Hepatocyte (in vitro differentiated cells): ENCODE data around the gene MAP10. TPM values are rescaled to one million over a fixed set of nuclear protein-coding genes. Genes with fewer than 3 reads are reported as not detected.
"Not testable (repeated sequence)": the region's sequence is repeated elsewhere in the genome, so short reads cannot be mapped to it uniquely, and the experiment has no call there.

ENCODE experiments used
- DNase-seq: peaks from one replicate; pipeline ENCODE4 v3.0.0-alpha.2; 2016; ENCODE audit warnings: low spot score
- H2AFZ ChIP-seq: fragments of 200-600 bp; sonication (generic); 2 replicates; pipeline ENCODE4 v1.6.0; 2016; ENCODE audit warnings: antibody characterized with exemption, mild to moderate bottlenecking
- H3K27ac ChIP-seq: fragments of 200-600 bp; sonication (generic); 2 replicates; pipeline ENCODE4 v1.5.1; 2016; ENCODE audit warnings: mild to moderate bottlenecking
- H3K27me3 ChIP-seq: fragments of 200-600 bp; sonication (generic); 2 replicates; pipeline ENCODE4 v1.6.1; 2016
- H3K36me3 ChIP-seq: fragments of 200-600 bp; sonication (generic); replicated peaks from 2 replicates; pipeline ENCODE4 v1.5.1; 2016; ENCODE audit warnings: low read depth; ENCODE audit not compliant: insufficient read depth
- H3K4me1 ChIP-seq: fragments of 200-600 bp; sonication (generic); 2 replicates; pipeline ENCODE4 v1.5.1; 2016; ENCODE audit warnings: mild to moderate bottlenecking, moderate library complexity; ENCODE audit not compliant: insufficient read depth
- H3K4me2 ChIP-seq: fragments of 200-600 bp; sonication (generic); 2 replicates; pipeline ENCODE4 v1.6.0; 2016
- H3K4me3 ChIP-seq: fragments of 200-600 bp; sonication (generic); 2 replicates; pipeline ENCODE4 v1.5.1; 2016; ENCODE audit warnings: mild to moderate bottlenecking
- H3K79me2 ChIP-seq: fragments of 200-600 bp; sonication (generic); 2 replicates; pipeline ENCODE4 v1.6.0; 2017; ENCODE audit warnings: mild to moderate bottlenecking
- H3K9me2 ChIP-seq: fragments of 200-600 bp; sonication (generic); replicated peaks from 2 replicates; pipeline ENCODE4 v1.6.0; 2017; ENCODE audit warnings: mild to moderate bottlenecking; ENCODE audit not compliant: insufficient read depth
- H3K9me3 ChIP-seq: fragments of 200-600 bp; sonication (generic); 2 replicates; pipeline ENCODE4 v1.5.1; 2016; ENCODE audit warnings: low read depth, mild to moderate bottlenecking
- H4K20me1 ChIP-seq: fragments of 200-600 bp; sonication (generic); 2 replicates; pipeline ENCODE4 v1.6.0; 2016; ENCODE audit warnings: mild to moderate bottlenecking; ENCODE audit not compliant: insufficient read depth, poor library complexity, severe bottlenecking
- EZH2 ChIP-seq: fragments of 200-600 bp; sonication (generic); IDR thresholded peaks from 2 replicates; pipeline ENCODE4 v1.6.1; 2016; ENCODE audit warnings: antibody characterized with exemption, mild to moderate bottlenecking, borderline replicate concordance
- EZH2phosphoT487 ChIP-seq: fragments of 200-600 bp; sonication (generic); IDR thresholded peaks from one replicate; pipeline ENCODE4 v1.6.1; 2018; ENCODE audit warnings: antibody characterized with exemption, mild to moderate bottlenecking, low read depth, moderate library complexity; ENCODE audit not compliant: unreplicated experiment, severe bottlenecking
- WGBS: methylation state at CpG from one replicate; pipeline ENCODE4 v1.1.6; 2016; ENCODE audit warnings: low lambda C conversion rate; ENCODE audit errors: missing lambda C conversion rate; 5-methylcytosine and 5-hydroxymethylcytosine counted together
- polyA plus RNA-seq: library from polyadenylated mRNA; unstranded; fragments of >200 nt; fragmentation: Nextera tagmentation; extraction: Ambion mirVana; gene quantifications from 2 replicates; pipeline ENCODE4 v1.2.1, GENCODE V29; 2016
- total RNA-seq: library from RNA; depleted of rRNA; stranded (reverse); fragments of >200 nt; gene quantifications from 2 replicates; pipeline ENCODE4 v1.2.3, GENCODE V29; 2014
- TF ChIP-seq, protein P1 (sequence below): fragments of 200-600 bp; sonication (generic); IDR thresholded peaks from 2 replicates; pipeline ENCODE4 v1.5.1; 2016; ENCODE audit warnings: antibody characterized with exemption, mild to moderate bottlenecking; ENCODE audit not compliant: poor library complexity

MAP10 gene
- total and polyA plus RNA-seq, 2 experiments from 2014 or later = 2.1 to 5.7 TPM

DNA sequence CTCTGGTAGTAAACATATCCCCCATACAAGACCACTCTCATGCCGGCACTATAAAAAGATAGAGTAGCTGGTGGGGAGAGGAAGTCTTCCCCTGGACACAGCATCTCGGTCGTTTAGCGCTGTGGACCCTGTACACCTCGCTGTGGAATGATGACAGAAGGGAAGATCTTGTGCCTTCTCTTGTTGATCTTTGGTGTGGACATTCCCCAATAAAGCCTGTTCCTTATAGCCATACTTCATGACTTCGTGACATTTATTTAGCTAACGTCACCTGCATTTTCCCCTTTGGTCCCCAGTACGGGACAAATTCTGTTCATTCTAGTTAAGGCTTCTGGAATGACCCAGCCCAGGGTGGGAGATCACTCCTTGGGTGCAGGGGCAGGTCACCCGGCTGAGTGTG lies 24.9 kb upstream of the MAP10 start:
- WGBS = 92% methylated on average over 9 of the region's 9 CpGs
- no peaks in the 10 kb centered on the region for H3K27me3 ChIP-seq
- H4K20me1 ChIP-seq = no peaks in the 10 kb centered on the region
- no peak overlapping the region for H3K4me3 ChIP-seq
- TF ChIP-seq EZH2 (no peak), EZH2phosphoT487 (no peak)
- TF ChIP-seq, protein P1, sequence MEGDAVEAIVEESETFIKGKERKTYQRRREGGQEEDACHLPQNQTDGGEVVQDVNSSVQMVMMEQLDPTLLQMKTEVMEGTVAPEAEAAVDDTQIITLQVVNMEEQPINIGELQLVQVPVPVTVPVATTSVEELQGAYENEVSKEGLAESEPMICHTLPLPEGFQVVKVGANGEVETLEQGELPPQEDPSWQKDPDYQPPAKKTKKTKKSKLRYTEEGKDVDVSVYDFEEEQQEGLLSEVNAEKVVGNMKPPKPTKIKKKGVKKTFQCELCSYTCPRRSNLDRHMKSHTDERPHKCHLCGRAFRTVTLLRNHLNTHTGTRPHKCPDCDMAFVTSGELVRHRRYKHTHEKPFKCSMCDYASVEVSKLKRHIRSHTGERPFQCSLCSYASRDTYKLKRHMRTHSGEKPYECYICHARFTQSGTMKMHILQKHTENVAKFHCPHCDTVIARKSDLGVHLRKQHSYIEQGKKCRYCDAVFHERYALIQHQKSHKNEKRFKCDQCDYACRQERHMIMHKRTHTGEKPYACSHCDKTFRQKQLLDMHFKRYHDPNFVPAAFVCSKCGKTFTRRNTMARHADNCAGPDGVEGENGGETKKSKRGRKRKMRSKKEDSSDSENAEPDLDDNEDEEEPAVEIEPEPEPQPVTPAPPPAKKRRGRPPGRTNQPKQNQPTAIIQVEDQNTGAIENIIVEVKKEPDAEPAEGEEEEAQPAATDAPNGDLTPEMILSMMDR = no peak
- H3K4me2 ChIP-seq = no peak overlapping the region
- H3K79me2 ChIP-seq = no peaks in the 10 kb centered on the region
- no peaks in the 10 kb centered on the region for H3K9me3 ChIP-seq
- H2AFZ ChIP-seq = no peak overlapping the region
- no peaks in the 10 kb centered on the region for H3K9me2 ChIP-seq
- no peaks in the 10 kb centered on the region for H3K4me1 ChIP-seq
- H3K27ac ChIP-seq = no peak overlapping the region
- DNase-seq = no peak
- H3K36me3 ChIP-seq = no peaks in the 10 kb centered on the region

DNA sequence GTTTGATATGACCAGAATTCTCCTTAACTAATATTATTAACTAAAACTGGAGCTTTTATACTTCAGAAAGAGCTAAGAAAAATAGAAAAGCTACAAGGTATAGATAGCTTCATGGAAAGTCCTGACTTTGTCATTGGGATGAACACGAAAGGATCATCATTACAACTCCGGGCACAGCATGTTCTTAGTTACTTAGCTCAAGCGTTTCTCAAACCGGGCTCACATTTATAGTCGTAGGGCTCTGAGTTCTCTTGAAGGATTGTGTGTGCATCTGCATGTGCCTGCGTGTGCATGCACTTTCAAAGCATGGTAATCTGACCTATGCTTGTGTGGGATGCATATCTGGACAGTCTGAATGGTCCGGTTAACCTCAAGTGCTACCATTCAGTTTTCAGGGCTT lies 20.4 kb upstream of the MAP10 start:
- DNase-seq = no peak
- WGBS = 84% methylated on average over 7 of the region's 7 CpGs
- Histone ChIP-seq H3K79me2 (no peaks in the 10 kb centered on the region), H4K20me1 (no peaks in the 10 kb centered on the region), H3K4me2 (no peak overlapping the region), H3K9me3 (no peaks in the 10 kb centered on the region), H3K27ac (no peak overlapping the region), H3K9me2 (no peaks in the 10 kb centered on the region), H3K27me3 (no peaks in the 10 kb centered on the region), H3K4me3 (no peak overlapping the region), H3K4me1 (no peaks in the 10 kb centered on the region), H3K36me3 (no peaks in the 10 kb centered on the region), H2AFZ (no peak overlapping the region)
- TF ChIP-seq, protein P1 = no peak
- TF ChIP-seq EZH2phosphoT487 = no peak
- no peak for TF ChIP-seq EZH2

DNA sequence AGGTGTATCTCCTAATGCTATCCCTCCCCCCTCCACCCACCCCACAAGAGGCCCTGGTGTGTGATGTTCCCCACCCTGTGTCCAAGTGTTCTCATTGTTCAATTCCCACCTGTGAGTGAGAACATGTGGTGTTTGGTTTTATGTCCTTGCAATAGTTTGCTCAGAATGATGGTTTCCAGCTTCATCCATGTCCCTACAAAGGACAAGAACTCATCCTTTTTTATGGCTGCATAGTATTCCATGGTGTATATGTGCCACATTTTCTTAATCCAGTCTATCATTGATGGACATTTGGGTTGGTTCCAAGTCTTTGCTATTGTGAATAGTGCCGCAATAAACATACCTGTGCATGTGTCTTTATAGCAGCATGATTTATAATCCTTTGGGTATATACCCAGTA lies 19.6 kb upstream of the MAP10 start:
- no CpG with 5 or more reads among the region's 1 CpG for WGBS
- H4K20me1 ChIP-seq = not testable (repeated sequence)

DNA sequence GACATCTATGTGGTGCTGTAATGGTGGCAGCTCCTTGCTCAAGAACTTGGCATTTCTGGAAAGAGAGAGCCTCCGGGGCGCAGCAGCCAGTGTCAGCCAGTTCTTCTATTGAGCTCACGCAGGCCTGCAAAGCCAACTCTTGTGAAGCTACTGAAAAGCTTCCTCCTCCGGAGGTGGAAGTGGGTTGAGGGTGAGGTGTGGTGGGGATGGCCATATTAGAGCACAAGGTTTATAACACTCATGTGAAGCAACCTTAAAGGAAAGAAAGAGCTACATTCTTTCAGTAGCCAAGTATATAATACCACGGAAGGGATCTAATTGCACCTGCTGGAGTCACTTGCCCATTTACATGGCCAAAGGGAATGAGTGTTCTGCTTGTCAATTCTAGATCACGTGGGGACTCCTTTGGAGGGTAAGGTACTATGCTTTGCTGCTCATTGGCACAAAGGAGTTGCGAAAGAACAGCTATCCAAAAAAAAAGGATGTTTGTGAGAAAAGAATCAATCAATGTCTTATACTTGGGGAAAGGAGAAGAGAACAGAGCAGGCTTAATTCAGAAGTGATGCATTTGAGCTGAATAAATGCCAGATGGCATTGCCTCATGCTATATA lies 18.3 kb upstream of the MAP10 start:
- DNase-seq = no peak
- no peak for TF ChIP-seq EZH2
- TF ChIP-seq EZH2phosphoT487 = no peak
- TF ChIP-seq, protein P1 = no peak
- WGBS = 95% methylated on average over 7 of the region's 7 CpGs

More for the DNA sequence above, 19.6 kb upstream of the MAP10 start:
- not testable (repeated sequence) for H3K27ac ChIP-seq, H3K36me3 ChIP-seq, H2AFZ ChIP-seq, H3K4me1 ChIP-seq, H3K9me2 ChIP-seq, H3K27me3 ChIP-seq, H3K79me2 ChIP-seq, H3K4me3 ChIP-seq, DNase-seq, H3K9me3 ChIP-seq, H3K4me2 ChIP-seq

More for the DNA sequence above, 18.3 kb upstream of the MAP10 start:
- H3K27ac ChIP-seq = no peak overlapping the region
- H3K9me2 ChIP-seq = no peaks in the 10 kb centered on the region
- no peaks in the 10 kb centered on the region for H3K27me3 ChIP-seq
- H3K36me3 ChIP-seq = no peaks in the 10 kb centered on the region
- H3K4me3 ChIP-seq = no peak overlapping the region
- H2AFZ ChIP-seq = no peak overlapping the region
- H3K4me2 ChIP-seq = no peak overlapping the region
- H4K20me1 ChIP-seq = no peaks in the 10 kb centered on the region
- no peaks in the 10 kb centered on the region for H3K79me2 ChIP-seq
- no peaks in the 10 kb centered on the region for H3K9me3 ChIP-seq
- no peaks in the 10 kb centered on the region for H3K4me1 ChIP-seq
